ENCODE measurements around the gene JPH2.

JPH2 gene

DNA sequence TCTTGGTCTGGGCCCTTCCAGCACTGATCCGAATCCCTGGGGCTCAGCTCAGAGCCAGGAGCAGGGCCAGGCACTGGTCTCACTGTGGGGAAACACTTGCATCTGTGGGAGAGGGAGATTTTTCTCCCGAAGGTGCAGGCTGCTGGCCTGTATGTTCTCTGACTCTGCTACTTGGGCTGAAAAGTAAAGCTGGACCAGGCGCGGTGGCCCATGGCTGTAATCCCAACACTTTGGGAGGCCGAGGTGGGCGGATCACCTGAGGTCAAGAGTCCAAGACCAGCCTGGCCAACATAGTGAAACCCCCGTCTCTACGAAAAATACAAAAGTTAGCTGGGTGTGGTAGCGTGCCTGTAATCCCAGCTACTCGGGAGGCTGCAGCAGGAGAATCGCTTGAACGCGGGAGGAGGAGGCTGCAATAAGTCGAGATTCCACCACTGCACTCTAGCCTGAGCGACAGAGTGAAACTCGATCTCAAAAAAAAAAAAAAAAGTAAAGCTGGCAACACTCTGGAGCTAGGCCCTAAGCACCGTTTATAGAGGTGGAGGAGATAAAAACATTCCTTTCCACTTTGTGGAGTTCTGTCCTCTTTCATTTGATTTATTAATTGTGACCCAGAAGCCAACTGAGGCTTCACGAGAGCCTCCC is 41.7 kb downstream of the JPH2 start:
- H3K36me3 ChIP-seq (replicated peaks; ENCODE audit: low read depth, low read length), result no peaks in the 10 kb centered on the region
- H2AFZ ChIP-seq (ENCODE audit: low read depth, low read length), result no peak overlapping the region
- peaks cover 33% of the 10 kb centered on the region for H3K27me3 ChIP-seq (ENCODE audit: low read depth, low read length)
- TF ChIP-seq, protein P1, sequence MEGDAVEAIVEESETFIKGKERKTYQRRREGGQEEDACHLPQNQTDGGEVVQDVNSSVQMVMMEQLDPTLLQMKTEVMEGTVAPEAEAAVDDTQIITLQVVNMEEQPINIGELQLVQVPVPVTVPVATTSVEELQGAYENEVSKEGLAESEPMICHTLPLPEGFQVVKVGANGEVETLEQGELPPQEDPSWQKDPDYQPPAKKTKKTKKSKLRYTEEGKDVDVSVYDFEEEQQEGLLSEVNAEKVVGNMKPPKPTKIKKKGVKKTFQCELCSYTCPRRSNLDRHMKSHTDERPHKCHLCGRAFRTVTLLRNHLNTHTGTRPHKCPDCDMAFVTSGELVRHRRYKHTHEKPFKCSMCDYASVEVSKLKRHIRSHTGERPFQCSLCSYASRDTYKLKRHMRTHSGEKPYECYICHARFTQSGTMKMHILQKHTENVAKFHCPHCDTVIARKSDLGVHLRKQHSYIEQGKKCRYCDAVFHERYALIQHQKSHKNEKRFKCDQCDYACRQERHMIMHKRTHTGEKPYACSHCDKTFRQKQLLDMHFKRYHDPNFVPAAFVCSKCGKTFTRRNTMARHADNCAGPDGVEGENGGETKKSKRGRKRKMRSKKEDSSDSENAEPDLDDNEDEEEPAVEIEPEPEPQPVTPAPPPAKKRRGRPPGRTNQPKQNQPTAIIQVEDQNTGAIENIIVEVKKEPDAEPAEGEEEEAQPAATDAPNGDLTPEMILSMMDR (IDR thresholded peaks at IDR 0.05; ENCODE audit: low read depth, low read length), result no peak
- TF ChIP-seq EZH2phosphoT487 (IDR thresholded peaks at IDR 0.05; ENCODE audit: low read depth), result no peak
- no peaks in the 10 kb centered on the region for H4K20me1 ChIP-seq (ENCODE audit: insufficient read depth, low read length)
- no peak overlapping the region for H3K9ac ChIP-seq (ENCODE audit: low read length)
- no peaks in the 10 kb centered on the region for H3K9me3 ChIP-seq (ENCODE audit: insufficient read depth, low read length)
- no peak overlapping the region for H3K4me3 ChIP-seq (ENCODE audit: low read length)
- H3K4me1 ChIP-seq (ENCODE audit: low read length), result no peaks in the 10 kb centered on the region
- no peak overlapping the region for H3K4me2 ChIP-seq (ENCODE audit: low read length)
- H3K79me2 ChIP-seq (ENCODE audit: low read length), result no peaks in the 10 kb centered on the region
- no peak overlapping the region for H3K27ac ChIP-seq (ENCODE audit: low read length)

DNA sequence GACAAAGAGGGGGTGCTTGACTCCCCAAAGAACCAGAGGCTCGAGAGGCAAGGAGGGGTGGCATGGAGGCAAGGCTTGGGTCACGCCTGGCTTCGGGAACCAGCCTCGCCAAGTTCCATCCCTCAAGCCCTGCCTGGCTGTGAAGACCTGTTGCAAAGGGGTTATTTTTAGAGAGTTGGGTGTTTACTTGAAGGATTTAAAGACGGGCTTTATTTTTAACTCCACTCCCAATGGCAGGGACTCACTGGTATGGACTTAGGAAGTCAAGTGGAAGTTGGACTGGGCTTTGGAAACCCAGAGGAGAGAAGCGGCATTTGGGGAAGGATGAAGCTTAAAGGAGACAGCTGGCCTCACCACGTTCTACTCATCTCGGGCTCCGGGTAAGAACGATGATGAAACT is 43.1 kb downstream of the JPH2 start:
- no peak overlapping the region for H3K27ac ChIP-seq (ENCODE audit: low read length)
- no peaks in the 10 kb centered on the region for H3K36me3 ChIP-seq (replicated peaks; ENCODE audit: low read depth, low read length)
- H3K4me1 ChIP-seq (ENCODE audit: low read length), result no peaks in the 10 kb centered on the region
- no peak overlapping the region for H3K4me2 ChIP-seq (ENCODE audit: low read length)
- H3K4me3 ChIP-seq (ENCODE audit: low read length), result no peak overlapping the region
- no peak overlapping the region for H3K9ac ChIP-seq (ENCODE audit: low read length)
- H4K20me1 ChIP-seq (ENCODE audit: insufficient read depth, low read length), result no peaks in the 10 kb centered on the region
- no peaks in the 10 kb centered on the region for H3K9me3 ChIP-seq (ENCODE audit: insufficient read depth, low read length)
- H3K27me3 ChIP-seq (ENCODE audit: low read depth, low read length), result peaks cover 37% of the 10 kb centered on the region
- H3K79me2 ChIP-seq (ENCODE audit: low read length), result no peaks in the 10 kb centered on the region
- TF ChIP-seq, protein P1 (IDR thresholded peaks at IDR 0.05; ENCODE audit: low read depth, low read length), result no peak
- no peak for TF ChIP-seq EZH2phosphoT487 (IDR thresholded peaks at IDR 0.05; ENCODE audit: low read depth)
- no peak overlapping the region for H2AFZ ChIP-seq (ENCODE audit: low read depth, low read length)

DNA sequence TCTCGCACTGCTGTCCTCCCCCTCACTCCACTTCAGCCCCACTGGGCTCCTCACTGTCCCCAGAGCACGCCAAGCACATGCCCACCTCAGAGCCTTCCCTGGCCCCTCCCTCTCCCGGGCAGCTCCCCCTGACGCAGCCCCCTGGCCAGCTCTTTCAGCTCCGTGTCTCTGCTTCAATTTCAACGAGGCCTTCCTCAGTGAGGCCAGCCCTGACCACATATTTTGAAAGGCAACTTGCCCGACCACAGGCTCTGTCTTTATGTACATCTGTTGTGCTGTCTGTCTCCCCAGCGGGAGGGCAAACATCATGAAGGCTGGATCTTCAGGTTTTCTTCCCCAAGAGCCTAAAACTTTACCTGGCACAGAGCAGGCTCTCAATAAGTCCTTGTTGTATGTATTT is 44.6 kb downstream of the JPH2 start:
- no peaks in the 10 kb centered on the region for H3K36me3 ChIP-seq (replicated peaks; ENCODE audit: low read depth, low read length)
- no peaks in the 10 kb centered on the region for H3K4me1 ChIP-seq (ENCODE audit: low read length)
- H3K9me3 ChIP-seq (ENCODE audit: insufficient read depth, low read length), result no peaks in the 10 kb centered on the region
- no peak for TF ChIP-seq EZH2phosphoT487 (IDR thresholded peaks at IDR 0.05; ENCODE audit: low read depth)
- TF ChIP-seq, protein P1 (IDR thresholded peaks at IDR 0.05; ENCODE audit: low read depth, low read length), result no peak
- H4K20me1 ChIP-seq (ENCODE audit: insufficient read depth, low read length), result no peaks in the 10 kb centered on the region
- H2AFZ ChIP-seq (ENCODE audit: low read depth, low read length), result no peak overlapping the region
- no peak overlapping the region for H3K4me2 ChIP-seq (ENCODE audit: low read length)
- H3K27ac ChIP-seq (ENCODE audit: low read length), result no peak overlapping the region
- peaks cover 41% of the 10 kb centered on the region for H3K27me3 ChIP-seq (ENCODE audit: low read depth, low read length)
- no peaks in the 10 kb centered on the region for H3K79me2 ChIP-seq (ENCODE audit: low read length)
- no peak overlapping the region for H3K9ac ChIP-seq (ENCODE audit: low read length)
- H3K4me3 ChIP-seq (ENCODE audit: low read length), result no peak overlapping the region

DNA sequence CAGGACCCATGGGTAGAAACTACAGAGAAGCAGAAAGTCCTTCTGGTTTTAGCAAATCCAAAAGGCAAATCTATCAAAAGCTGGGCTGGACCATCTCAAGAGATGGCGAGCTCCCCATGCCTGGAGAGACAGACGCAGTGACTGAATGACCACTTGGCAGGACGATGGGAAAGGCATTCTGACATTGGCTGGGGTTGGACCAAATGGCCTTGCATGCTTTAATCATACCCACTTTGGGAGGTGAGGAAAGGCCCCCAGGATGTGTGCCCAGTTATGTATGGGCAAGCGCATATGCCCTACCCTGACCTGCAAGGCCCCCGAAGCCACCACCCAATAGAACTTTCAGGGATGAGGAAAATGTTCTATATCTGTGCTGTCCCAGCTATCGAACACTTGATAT is 45.1 kb downstream of the JPH2 start:
- no peaks in the 10 kb centered on the region for H3K36me3 ChIP-seq (replicated peaks; ENCODE audit: low read depth, low read length)
- H3K9me3 ChIP-seq (ENCODE audit: insufficient read depth, low read length), result no peaks in the 10 kb centered on the region
- H3K79me2 ChIP-seq (ENCODE audit: low read length), result no peaks in the 10 kb centered on the region
- TF ChIP-seq, protein P1 (IDR thresholded peaks at IDR 0.05; ENCODE audit: low read depth, low read length), result no peak
- TF ChIP-seq EZH2phosphoT487 (IDR thresholded peaks at IDR 0.05; ENCODE audit: low read depth), result no peak
- H3K4me3 ChIP-seq (ENCODE audit: low read length), result no peak overlapping the region
- H3K4me1 ChIP-seq (ENCODE audit: low read length), result no peaks in the 10 kb centered on the region
- no peak overlapping the region for H3K27ac ChIP-seq (ENCODE audit: low read length)
- H3K4me2 ChIP-seq (ENCODE audit: low read length), result no peak overlapping the region
- no peak overlapping the region for H3K9ac ChIP-seq (ENCODE audit: low read length)
- H3K27me3 ChIP-seq (ENCODE audit: low read depth, low read length), result peaks cover 43% of the 10 kb centered on the region
- no peak overlapping the region for H2AFZ ChIP-seq (ENCODE audit: low read depth, low read length)
- peaks cover under 1% of the 10 kb centered on the region; the same call in 1 of the 2 replicates for H4K20me1 ChIP-seq (ENCODE audit: insufficient read depth, low read length)

All from OCI-LY3 (cell line).